ENCODE results near the gene CELSR1. TPM values are rescaled to one million over a fixed set of nuclear protein-coding genes. Genes with fewer than 3 reads are reported as not detected.

Gene CELSR1
- total RNA-seq, 1 donor from 2014 or later: 43.1 TPM

- DNase-seq (ENCODE audit: low read depth in 2 of 2): no peak
Measured at GRCh38 chr22:46447906-46448305, 89.5 kb downstream of the CELSR1 start.

DNA sequence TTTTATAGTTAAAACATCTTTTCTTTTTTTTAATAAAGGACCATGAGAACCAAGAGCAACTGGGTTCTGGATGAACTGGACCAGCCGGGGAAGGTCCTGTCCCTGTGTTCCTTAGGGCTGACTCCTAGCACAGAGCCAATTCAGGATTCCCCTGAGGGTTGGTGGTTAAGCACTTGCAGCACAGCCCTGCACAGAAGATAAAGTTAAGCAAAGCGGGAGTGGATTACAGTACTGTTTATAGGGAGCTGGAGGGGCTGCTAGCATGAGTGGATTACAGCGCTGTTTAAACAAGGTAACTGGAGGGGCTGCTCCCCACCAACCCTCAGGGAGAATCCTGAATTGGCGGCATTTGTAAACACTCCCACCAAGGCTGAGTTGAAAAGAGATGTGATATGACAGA is 90.6 kb downstream of the CELSR1 start:
- DNase-seq (ENCODE audit: low read depth in 2 of 2): no peak

DNA sequence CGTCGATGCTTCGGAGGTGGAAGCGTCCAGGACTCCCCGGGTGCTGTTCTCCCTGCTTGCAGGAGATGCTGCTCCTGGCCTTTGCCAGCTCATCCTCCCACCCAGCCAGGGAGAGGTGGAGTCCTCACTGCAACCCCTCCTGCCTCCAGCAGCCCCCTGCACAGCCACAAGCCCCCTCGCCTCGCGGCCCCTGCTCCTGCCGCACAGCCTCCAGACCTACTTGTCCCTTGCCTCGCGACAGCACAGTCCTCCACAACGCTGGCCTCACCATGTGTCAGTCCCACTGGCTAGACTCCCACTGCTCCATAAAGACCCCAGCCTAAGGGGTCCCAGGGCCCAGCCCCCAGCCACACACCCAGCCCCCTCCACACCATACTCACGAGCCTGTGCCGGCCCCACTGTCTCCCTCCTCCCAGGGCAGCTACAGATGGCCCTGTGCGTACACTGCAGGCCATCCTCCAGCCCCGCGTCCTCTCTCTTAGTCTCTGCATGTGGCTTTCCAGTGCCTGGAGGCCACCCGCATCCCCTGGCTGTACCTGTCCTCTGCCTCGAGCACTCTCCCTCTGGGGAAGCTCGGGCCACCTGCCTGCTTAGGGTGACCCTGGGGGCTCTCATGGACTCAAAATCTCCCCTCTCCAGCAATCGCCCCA is 91.5 kb downstream of the CELSR1 start:
- DNase-seq (ENCODE audit: low read depth in 2 of 2): no peak

GRCh38 chr22:46444390-46444854 is 93.0 kb downstream of the CELSR1 start:
- DNase-seq (ENCODE audit: low read depth in 2 of 2): peak in 1 of 2 donors; percentile 49

GRCh38 chr22:46443850-46444389 is 93.5 kb downstream of the CELSR1 start:
- no peak for DNase-seq (ENCODE audit: low read depth in 2 of 2)

DNA sequence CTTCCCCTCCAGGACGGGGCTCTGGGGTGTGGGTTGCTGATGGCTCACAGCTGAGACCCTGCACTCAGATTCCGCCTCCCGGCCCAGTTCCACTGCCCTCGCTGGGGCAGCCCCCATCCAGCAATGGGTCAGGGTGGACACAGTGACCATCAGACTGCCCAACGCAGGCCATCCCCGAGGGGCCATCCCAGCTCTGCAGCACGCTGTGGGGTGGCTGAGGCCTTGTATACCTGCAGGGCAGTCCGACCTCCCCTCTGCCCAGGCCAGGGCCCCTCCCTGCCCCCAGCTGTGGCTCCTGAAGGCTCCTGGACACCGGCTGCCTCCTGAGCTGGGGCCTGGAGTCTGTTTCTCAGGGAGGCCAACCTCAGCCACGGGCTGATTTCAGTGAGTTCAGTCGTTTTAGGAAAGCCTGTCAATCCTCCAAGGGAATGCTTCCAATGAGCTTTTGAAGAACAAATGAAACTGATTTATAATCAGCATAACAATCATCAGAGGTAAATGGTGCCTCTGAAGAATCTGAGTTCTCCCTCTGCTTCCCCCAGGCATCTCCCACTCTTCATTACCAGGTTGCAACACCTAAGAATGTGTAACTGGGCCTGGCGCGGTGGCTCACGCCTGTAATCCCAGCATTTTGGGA is 95.1 kb downstream of the CELSR1 start:
- no peak for DNase-seq (ENCODE audit: low read depth in 2 of 2)

DNA sequence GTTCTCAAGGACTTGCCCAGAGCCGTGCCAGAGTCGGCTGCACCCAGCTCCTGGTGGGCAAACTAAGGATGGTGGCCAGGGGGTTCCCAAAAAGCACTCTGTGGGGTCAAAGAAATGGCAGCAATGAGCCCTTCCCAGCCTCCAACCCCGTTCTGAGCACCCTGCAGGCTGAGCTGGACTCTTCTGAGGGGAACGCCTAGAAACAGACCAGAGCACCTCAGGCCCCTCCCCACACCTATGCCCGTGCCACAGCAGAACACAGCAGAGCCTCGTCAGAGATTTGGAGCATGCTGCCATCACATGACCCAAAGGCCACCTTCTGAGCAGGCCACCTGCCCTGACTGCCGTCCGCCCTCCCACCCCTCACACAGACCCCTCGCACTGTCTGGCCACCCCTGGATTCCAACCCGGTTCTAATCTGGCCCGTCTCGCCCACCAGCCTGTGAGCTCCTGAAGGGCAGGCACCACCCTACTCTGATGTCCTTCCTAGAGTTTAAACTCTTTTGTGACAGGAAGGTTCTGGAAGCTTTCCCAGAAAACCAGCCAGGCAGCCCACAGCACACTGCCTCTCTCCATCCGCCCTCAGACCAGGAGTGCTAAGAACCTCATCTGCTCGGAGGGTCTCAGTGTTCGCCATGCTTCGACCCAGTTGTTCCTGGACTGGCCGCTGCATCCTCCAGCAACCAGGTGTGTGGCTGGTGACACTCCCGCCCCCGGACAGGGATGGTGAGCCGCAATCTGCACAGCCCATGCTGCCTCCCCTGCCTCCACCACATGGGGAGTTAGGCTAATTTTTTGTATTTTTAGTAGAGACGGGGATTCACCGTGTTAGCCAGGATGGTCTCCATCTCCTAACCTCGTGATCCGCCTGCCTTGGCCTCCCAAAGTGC is 97.6 kb downstream of the CELSR1 start:
- DNase-seq (ENCODE audit: low read depth in 2 of 2): no peak

- no peak for DNase-seq (ENCODE audit: low read depth in 2 of 2)
Measured at GRCh38 chr22:46439111-46439510, 98.3 kb downstream of the CELSR1 start.

GRCh38 chr22:46437671-46438440 is 99.6 kb downstream of the CELSR1 start:
- no peak for DNase-seq (ENCODE audit: low read depth in 2 of 2)

GRCh38 chr22:46436595-46437175 is 100.7 kb downstream of the CELSR1 start:
- no peak for DNase-seq (ENCODE audit: low read depth in 2 of 2)

GRCh38 chr22:46433318-46433717 is 104.1 kb downstream of the CELSR1 start:
- no peak for DNase-seq (ENCODE audit: low read depth in 2 of 2)

DNA sequence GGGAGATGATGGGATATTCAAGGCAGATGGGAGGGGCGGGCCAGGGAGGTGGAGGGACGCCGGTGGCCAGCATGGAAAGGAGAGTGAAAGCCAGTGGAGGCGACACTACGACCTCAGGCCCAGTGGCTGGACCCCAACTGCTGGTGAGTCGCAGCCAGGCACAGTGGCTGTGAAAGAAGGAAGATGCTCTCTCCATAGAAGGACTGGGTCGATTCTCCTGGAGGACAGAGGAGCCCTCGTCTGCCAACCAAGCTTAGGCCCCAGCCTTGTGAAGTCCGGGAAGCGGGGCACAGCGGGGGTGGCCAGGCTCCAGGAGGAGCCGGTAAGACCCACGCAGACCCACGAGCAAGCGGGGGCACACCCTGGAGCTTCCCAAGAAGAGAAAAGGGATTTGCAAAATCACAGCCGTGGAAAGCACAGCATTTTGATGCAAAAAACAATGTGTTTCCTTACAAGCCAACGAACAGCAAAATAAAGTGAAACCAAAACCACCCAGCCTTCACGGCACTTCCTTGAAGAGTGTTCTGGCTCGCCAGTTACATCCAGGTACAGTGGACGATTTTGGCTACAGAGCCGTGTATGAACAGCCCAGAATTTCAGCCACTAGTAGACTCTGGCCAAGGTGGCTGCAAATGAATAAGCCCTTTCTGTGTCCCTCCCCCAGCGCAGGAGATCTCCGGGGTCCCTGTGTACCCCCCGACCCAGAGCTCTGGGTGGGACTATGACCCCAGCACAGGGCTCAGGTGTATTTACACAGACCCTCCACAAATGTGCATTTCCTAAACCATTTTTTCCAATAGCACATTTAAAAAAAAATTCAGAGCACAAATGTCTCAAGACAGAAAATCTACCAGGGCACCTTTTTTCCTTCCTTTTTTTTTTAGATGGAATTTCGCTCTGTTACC is 105.0 kb downstream of the CELSR1 start:
- DNase-seq (ENCODE audit: low read depth in 2 of 2): peak in 1 of 2 donors; percentile 25

- no peak for DNase-seq (ENCODE audit: low read depth in 2 of 2)
Measured at GRCh38 chr22:46430961-46431838, 106.2 kb downstream of the CELSR1 start.

DNA sequence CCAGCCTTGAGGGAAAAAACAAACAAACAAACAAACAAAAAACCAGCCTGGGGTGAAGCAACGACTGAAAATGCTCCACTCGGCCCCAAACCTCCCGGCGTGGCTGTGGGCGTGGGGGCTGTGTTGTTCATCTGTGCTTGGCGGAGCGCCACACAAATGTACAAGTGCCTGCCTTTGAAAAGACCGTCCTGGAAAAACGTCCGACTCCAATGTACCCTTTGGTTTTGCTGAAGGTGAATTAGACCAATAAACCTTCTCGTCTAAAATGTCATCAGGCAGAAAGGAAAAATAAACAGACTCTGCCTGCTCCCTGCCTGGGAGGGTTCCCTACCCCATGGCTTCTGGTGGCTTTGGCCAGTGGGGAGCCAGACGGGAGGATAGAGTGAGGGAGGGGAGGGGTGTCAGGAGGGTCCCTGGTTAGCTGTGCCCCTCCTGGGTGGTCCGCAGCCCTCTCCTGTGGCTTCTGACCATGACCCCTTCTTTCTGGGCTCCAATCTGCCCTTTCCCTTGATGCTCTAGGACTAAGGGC is 108.0 kb downstream of the CELSR1 start:
- DNase-seq (ENCODE audit: low read depth in 2 of 2): no peak

GRCh38 chr22:46428602-46429324 is 108.7 kb downstream of the CELSR1 start:
- no peak for DNase-seq (ENCODE audit: low read depth in 2 of 2)

- DNase-seq (ENCODE audit: low read depth in 2 of 2): no peak
Measured at GRCh38 chr22:46428171-46428570, 109.2 kb downstream of the CELSR1 start.

GRCh38 chr22:46425016-46425415 is 112.4 kb downstream of the CELSR1 start:
- DNase-seq (ENCODE audit: low read depth in 2 of 2): no peak

DNA sequence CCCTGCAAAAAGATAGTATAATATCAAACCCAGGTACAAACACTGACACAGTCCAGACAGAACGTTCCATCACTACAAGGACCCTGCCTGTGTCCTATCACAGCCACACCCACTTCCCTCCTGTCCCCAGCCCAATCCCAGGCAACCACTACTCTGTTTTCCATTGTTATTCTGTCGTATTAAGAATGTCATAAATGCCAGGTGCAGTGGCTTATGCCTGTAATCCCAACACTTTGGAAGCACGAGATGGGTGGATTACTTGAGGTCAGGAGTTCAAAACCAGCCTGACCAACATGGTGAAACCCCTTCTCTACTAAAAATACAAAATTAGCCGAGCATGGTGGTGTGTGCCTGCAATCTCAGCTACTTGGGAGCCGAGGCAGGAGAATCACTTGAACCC is 112.9 kb downstream of the CELSR1 start:
- DNase-seq (ENCODE audit: low read depth in 2 of 2): peak in 1 of 2 donors; percentile 16

Measured in lung microvascular endothelial cell (primary cell).